ENCODE data around the gene LRRC56. TPM values are rescaled to one million over a fixed set of nuclear protein-coding genes. Genes with fewer than 3 reads are reported as not detected.

LRRC56 gene
- total and polyA plus RNA-seq, 2 of the 13 experiments (the other 11 are each of a cell fraction or from before 2014, with no cell fraction given) = 0.11 to 0.29 TPM

- TF ChIP-seq BCL3 (CRISPR knock-in tag; IDR thresholded peaks at IDR 0.05) (peak; percentile 56; the same call in 1 of the 2 replicates), ZNF768 (CRISPR knock-in tag; IDR thresholded peaks at IDR 0.05) (peak; percentile 18; the same call in 1 of the 2 replicates), ZNF616 (CRISPR knock-in tag; IDR thresholded peaks at IDR 0.05; ENCODE audit: low read depth) (peak; percentile 56; the same call in 1 of the 2 replicates), ZBTB39 (CRISPR knock-in tag; IDR thresholded peaks at IDR 0.05) (peak; percentile 65; the same call in 1 of the 2 replicates), HDAC1 (CRISPR knock-in tag; IDR thresholded peaks at IDR 0.05) (peak; percentile 74), ZNF850 (CRISPR knock-in tag; conservative IDR thresholded peaks at IDR 0.05) (0 out of 2 replicates have a peak, but pooled peaks have one; percentile 79), DPF2 (CRISPR knock-in tag; IDR thresholded peaks at IDR 0.05; ENCODE audit: borderline replicate concordance, low read depth) (no peak), ATF3 (CRISPR knock-in tag; IDR thresholded peaks at IDR 0.05) (peak; percentile 28; the same call in 1 of the 2 replicates), ZNF788 (CRISPR knock-in tag; IDR thresholded peaks at IDR 0.05; ENCODE audit: borderline replicate concordance) (peak; percentile 59; the same call in 1 of the 2 replicates), GTF2F1 (IDR thresholded peaks at IDR 0.05; ENCODE audit: low read length) (peak; percentile 56; the same call in 1 of the 2 replicates), ARID5B (CRISPR knock-in tag; IDR thresholded peaks at IDR 0.05) (peak; percentile 51; the same call in 1 of the 2 replicates), MTA1 (CRISPR knock-in tag; IDR thresholded peaks at IDR 0.05; ENCODE audit: borderline replicate concordance) (peak; percentile 29; the same call in 1 of the 2 replicates), ZNF776 (CRISPR knock-in tag; IDR thresholded peaks at IDR 0.05) (peak; percentile 47; the same call in 1 of the 2 replicates), MXD3 (CRISPR knock-in tag; IDR thresholded peaks at IDR 0.05) (peak; percentile 74; the same call in 1 of the 2 replicates), ZNF558 (CRISPR knock-in tag; IDR thresholded peaks at IDR 0.05; ENCODE audit: borderline replicate concordance) (peak; percentile 59; the same call in 1 of the 2 replicates), ZNF574 (CRISPR knock-in tag; IDR thresholded peaks at IDR 0.05) (peak; percentile 70)
Measured at GRCh38 chr11:518463-519202, 18.7 kb upstream of the LRRC56 start (continued).
